ENCODE measurements around the gene SLC6A11.

- TF ChIP-seq CTCF (IDR thresholded peaks at IDR 0.05 in 4 of 5, conservative IDR thresholded peaks at IDR 0.05 in 1 of 5) (no peak), POLR2A (IDR thresholded peaks at IDR 0.05) (no peak)
These were observed 72.6 kb downstream of the SLC6A11 start for GRCh38 chr3:10888518-10889090.

Data from gastrocnemius medialis (tissue), 4 donors.